Fibroblast of skin of left biceps (primary cell): Measurements from ENCODE around the gene WDPCP.
A peak's percentile ranks its signal among the peaks of the same experiment; 100 is the strongest.
"Not testable (repeated sequence)": the region's sequence is repeated elsewhere in the genome, so short reads cannot be mapped to it uniquely, and the experiment has no call there.

Experiments
- DNase-seq, 2 experiments: peaks; one replicate each; pipeline ENCODE4 v3.0.0-alpha.2; 2013; ENCODE audit warnings: low read depth in 2 of 2

The WDPCP gene

GRCh38 chr2:63249161-63249560, 339.1 kb downstream of the WDPCP start:
- no peak for DNase-seq

DNA sequence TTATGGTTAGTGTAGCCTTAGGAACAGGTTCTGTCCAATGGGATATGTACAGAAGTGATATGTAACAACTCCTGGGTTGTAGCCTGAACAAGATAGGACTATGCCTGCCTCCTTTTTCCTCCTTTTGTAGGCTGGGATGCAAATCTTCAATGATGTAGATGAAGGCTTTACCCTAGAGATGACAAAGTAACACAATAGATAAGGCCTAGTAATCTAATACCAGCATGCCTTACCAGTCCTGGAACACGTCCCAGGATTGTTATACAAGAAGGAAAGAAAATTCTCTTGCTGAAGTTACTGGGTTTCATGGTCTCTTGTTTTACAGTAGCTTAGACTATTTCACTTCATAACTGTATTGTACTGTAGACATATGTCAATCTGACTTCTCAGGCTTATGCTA, 345.5 kb downstream of the WDPCP start:
- DNase-seq: no peak

- no peak for DNase-seq
Observed at GRCh38 chr2:63225964-63226686, 362.2 kb downstream of the WDPCP start.

GRCh38 chr2:63218800-63219526, 369.3 kb downstream of the WDPCP start:
- DNase-seq: no peak

DNA sequence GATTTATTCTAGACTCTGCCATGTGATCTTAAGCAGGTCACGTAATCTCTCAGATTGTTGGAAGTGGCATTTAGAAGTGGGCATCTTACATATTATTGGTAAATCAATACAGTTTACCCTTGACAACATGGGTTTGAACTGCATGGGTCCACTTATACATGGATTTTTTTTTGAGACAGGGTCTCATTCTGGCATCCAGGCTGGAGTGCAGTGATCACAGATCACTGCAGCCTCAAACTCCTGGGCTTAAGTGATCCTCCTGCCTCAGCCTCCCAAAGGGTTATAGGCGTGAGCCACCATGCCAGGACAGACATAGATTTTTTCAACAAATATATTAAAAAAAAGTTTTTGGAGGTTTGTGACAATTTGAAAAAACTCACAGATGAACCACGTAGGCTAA, 393.0 kb downstream of the WDPCP start:
- no peak for DNase-seq

DNA sequence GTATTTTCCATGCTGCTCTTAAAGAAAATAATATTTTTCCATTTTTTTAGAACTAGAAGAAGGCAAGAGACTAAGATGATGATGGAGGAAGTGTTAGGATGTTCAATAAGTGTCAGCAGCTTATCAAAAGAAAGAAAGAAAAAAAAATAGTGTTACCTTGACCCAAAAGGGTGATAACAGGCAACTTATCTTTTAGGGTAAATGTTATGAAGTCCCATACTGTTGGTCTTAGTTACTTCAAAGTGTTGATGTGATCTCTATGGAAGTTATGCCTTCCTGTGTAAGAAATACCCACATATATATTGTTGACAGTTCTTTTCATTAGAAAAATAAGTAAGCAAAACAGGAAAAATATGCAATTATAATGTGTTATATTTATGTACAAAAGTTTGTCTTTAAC, 394.1 kb downstream of the WDPCP start:
- no peak for DNase-seq

DNA sequence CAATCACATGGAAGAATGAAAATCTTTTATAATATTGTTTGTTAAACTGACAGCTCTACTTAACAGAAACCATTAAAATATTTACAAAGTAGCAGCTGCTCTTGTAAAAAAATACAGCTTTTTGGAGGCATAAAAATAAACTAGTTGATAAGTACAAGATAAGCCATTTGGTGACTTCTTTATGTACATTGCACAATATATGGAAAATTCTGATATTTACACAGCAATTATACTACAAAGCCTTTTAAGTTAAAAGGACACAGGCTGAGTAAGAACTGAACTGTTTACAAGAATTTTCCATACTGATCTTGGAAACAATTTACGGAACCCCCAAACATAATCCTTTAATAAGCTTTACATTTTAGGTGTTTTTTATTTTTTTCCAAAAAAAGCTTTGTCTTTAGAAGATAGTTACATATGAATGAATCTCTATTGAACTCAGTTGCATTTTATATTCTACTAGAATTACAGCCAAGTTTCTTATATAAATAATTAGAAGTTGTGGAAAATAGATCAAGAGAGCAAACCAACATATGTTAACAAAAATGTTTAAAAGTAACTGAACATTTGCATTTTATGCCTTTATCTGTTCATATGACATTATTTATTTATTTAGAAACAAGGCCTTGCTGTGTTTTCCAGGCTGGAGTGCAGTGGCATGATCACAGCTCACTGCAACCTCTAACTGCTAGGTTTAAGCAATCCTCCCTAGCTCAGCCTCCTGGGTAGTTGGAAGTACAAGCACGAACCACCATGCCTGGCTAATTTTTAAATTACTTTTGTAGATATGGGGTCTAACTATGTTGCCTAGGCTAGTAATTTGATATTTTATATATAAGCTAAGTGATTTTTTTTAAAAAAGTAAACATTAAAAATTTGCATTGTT, 395.1 kb downstream of the WDPCP start:
- no peak for DNase-seq

- no peak for DNase-seq
Observed at GRCh38 chr2:63192169-63192888, 395.9 kb downstream of the WDPCP start.

- peak; percentile 1 to 6 for DNase-seq
Observed at GRCh38 chr2:63189026-63189425, 399.3 kb downstream of the WDPCP start.

- no peak for DNase-seq
Observed at GRCh38 chr2:63186331-63186730, 401.9 kb downstream of the WDPCP start.

DNA sequence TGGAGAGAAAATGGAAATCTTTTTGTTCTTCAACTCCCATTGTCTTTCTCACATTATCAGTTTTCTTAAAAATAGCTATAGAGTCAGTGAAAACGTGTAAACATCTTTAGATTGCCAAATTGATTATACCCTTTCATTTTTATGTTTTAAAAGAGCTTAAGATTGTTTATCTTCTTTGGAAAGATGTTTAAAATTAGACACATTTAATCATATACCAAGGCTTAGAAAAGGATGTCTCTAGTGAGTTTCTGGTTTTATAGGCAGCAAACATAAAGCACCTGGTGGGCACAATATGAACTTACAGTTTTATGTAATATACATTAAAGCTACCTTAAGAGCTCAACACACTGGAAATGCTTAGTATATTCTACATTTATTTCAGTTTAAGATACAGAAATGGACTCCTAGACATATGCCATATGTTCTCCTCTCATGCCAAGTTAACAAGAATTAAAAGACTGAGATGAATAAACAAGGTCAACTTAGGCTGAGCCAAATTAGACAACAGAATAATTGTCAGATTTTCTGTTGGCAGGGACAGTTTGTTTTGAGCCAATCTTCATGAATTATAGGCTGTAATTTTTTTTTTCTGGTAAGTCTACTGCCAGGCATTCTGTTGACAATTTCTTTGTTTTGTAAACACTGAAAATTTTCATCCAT, 425.0 kb downstream of the WDPCP start:
- DNase-seq: no peak

DNA sequence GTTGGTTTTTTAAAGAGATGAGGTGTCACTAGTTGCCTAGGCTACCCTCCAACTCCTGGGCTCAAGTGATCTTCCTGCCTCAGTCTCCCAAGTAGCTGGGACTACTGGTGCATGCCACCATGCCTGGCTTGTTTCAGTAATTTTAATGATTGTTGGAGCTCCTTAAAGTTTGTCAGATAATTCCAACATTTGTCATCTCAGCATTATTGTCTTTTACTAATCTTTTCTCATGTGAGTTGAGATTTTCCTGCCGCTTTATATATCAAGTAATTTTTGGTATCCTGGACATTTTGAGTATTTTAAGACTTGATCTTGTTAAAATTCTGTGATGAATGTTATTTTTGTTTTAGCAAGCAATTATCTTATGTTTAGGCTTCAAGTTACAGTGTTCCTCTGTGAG, 429.0 kb downstream of the WDPCP start:
- DNase-seq: no peak

GRCh38 chr2:63136683-63137082, 451.6 kb downstream of the WDPCP start:
- DNase-seq: not testable (repeated sequence)

GRCh38 chr2:63132020-63132419, 456.3 kb downstream of the WDPCP start:
- no peak for DNase-seq

GRCh38 chr2:63131196-63131595, 457.1 kb downstream of the WDPCP start:
- DNase-seq: no peak

- no peak for DNase-seq
Observed at GRCh38 chr2:63127594-63127993, 460.7 kb downstream of the WDPCP start.

DNA sequence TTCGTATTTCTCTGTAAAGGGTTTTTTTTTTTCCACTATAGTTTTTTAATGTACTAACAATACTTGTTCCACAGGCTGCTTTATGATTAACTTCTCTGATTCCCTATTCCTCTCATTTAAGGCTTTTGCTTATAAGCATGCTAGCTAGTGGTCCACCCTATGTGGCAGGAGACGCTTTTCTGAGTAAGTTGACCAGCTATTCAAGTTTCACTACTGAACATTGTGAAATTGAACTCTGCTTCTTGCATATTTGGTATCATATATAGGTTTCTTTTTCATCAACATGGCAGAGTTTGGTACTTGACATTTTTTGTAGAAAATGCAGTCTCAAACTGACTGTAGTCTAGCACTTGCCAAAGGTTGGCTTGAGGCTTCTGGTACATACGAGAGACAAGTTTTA, 463.4 kb downstream of the WDPCP start:
- DNase-seq: no peak

DNA sequence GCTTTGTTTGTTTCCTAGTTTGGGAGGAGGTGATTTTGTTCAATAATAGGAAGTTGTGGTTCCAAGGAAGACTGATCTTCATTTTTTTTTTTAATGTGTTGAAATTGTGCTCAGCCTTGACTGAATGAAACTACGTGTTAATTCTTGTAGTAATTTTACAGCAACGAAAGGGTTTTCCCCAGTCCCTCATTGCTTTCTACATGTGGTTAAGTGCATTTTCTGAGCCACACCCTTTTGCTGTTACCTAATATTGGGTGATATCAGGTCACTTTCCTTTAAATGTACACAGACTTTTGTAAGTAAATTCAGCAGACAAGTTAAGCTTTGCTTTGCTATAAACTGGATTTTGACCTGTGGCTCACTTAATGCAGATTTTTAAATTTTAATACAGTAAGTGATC, 464.1 kb downstream of the WDPCP start:
- no peak for DNase-seq

GRCh38 chr2:63122921-63123320, 465.4 kb downstream of the WDPCP start:
- DNase-seq: no peak

DNA sequence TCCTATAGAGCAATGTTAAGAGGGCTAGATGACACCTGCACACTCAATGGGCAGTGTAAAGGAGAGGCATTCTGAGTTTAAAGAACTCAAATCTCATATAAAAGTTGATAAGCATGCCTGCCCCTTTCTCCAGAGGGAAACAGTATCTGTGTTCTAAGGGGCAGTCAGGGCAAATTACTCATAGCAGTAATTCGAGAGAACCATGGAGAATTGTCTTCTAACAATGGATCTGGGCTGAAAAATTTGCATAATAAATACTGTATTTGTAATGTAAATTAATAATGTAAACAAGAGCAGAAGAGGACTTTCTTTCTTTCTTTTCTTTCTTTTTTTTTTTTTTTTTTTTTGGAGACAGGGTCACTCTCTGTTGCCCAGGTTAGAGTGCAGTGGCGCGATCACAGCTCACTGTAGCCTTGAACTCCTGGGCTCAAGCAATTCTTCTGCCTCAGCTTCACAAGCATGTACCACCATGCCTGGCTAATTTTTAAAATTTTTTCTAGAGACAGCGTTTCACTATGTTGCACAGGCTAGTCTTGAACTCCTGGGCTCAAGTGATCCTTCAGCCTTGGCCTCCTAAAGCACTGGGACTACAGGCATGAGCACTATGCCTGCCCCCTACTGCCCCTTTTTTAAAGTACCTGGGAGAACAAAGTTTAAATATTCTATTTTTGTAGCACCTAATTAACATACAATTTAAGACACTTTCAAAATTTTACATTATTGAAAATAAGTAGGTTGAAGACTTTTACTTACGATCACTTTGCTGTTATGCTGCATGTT, 467.0 kb downstream of the WDPCP start:
- DNase-seq: no peak
